ENCODE data around the gene REL.

Gene REL

GRCh38 chr2:60844105-60844504, 37.3 kb upstream of the REL start:
- ATAC-seq (ENCODE audit: insufficient read depth, low read depth) (no peak), DNase-seq (no peak)
- Histone ChIP-seq H3K79me2 (ENCODE audit: insufficient read depth, low read length) (no peaks in the 10 kb centered on the region), H2AFZ (ENCODE audit: low read depth, low read length) (no peak overlapping the region), H4K20me1 (ENCODE audit: insufficient read depth, low read length) (no peaks in the 10 kb centered on the region), H3K36me3 (ENCODE audit: insufficient read depth, low read length) (no peaks in the 10 kb centered on the region), H3K4me2 (ENCODE audit: insufficient read depth, low read length) (no peak overlapping the region), H3K4me1 (ENCODE audit: insufficient read depth, low read length) (no peaks in the 10 kb centered on the region), H3K4me3 (ENCODE audit: low read depth in 1 of 2, low read length in 2 of 2) (no peak overlapping the region), H3K27ac (ENCODE audit: low read length) (no peak overlapping the region), H3K27me3 (ENCODE audit: insufficient read depth, low read length, poor library complexity) (no peaks in the 10 kb centered on the region), H3K9ac (ENCODE audit: low read depth, low read length) (no peak overlapping the region), H3K9me3 (ENCODE audit: insufficient read depth, low read length, severe bottlenecking) (no peaks in the 10 kb centered on the region)
- TF ChIP-seq EZH2 (IDR thresholded peaks at IDR 0.05; ENCODE audit: borderline replicate concordance, low read depth, low read length, severe bottlenecking), result no peak
- TF ChIP-seq, protein P1, sequence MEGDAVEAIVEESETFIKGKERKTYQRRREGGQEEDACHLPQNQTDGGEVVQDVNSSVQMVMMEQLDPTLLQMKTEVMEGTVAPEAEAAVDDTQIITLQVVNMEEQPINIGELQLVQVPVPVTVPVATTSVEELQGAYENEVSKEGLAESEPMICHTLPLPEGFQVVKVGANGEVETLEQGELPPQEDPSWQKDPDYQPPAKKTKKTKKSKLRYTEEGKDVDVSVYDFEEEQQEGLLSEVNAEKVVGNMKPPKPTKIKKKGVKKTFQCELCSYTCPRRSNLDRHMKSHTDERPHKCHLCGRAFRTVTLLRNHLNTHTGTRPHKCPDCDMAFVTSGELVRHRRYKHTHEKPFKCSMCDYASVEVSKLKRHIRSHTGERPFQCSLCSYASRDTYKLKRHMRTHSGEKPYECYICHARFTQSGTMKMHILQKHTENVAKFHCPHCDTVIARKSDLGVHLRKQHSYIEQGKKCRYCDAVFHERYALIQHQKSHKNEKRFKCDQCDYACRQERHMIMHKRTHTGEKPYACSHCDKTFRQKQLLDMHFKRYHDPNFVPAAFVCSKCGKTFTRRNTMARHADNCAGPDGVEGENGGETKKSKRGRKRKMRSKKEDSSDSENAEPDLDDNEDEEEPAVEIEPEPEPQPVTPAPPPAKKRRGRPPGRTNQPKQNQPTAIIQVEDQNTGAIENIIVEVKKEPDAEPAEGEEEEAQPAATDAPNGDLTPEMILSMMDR (IDR thresholded peaks at IDR 0.05; ENCODE audit: borderline replicate concordance, extremely low read depth, low read length, poor library complexity, severe bottlenecking), result no peak

DNA sequence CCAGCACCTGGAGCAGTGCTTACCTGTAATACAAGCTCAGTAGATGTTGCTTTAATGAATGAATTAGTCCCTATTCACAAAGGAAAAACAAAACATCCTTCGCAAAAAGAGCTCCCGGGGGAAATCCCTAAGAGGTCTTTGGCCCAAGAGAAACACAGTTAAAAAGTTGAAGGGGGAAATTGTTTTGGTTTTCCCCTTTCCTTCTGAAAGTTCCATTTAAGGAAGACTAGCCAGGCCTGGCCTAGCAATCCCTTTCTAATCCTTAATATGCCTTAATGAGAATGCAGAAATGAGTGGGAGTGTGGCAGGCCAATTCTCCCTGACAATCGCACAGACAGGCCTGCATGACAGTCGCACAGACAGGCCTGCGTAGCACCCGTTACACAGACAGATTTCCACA, 33.5 kb upstream of the REL start:
- no peak overlapping the region for H3K4me2 ChIP-seq (ENCODE audit: insufficient read depth, low read length)
- no peak overlapping the region for H2AFZ ChIP-seq (ENCODE audit: low read depth, low read length)
- no peaks in the 10 kb centered on the region for H3K27me3 ChIP-seq (ENCODE audit: insufficient read depth, low read length, poor library complexity)
- no peak overlapping the region for H3K4me3 ChIP-seq (ENCODE audit: low read depth in 1 of 2, low read length in 2 of 2)
- DNase-seq, result no peak
- H3K36me3 ChIP-seq (ENCODE audit: insufficient read depth, low read length), result no peaks in the 10 kb centered on the region
- TF ChIP-seq, protein P1 (IDR thresholded peaks at IDR 0.05; ENCODE audit: borderline replicate concordance, extremely low read depth, low read length, poor library complexity, severe bottlenecking), result no peak
- no peak for TF ChIP-seq EZH2 (IDR thresholded peaks at IDR 0.05; ENCODE audit: borderline replicate concordance, low read depth, low read length, severe bottlenecking)
- no peak overlapping the region for H3K27ac ChIP-seq (ENCODE audit: low read length)
- H3K79me2 ChIP-seq (ENCODE audit: insufficient read depth, low read length), result no peaks in the 10 kb centered on the region
- H4K20me1 ChIP-seq (ENCODE audit: insufficient read depth, low read length), result no peaks in the 10 kb centered on the region
- H3K4me1 ChIP-seq (ENCODE audit: insufficient read depth, low read length), result no peaks in the 10 kb centered on the region
- H3K9ac ChIP-seq (ENCODE audit: low read depth, low read length), result no peak overlapping the region
- no peak for ATAC-seq (ENCODE audit: insufficient read depth, low read depth)
- H3K9me3 ChIP-seq (ENCODE audit: insufficient read depth, low read length, severe bottlenecking), result no peaks in the 10 kb centered on the region

GRCh38 chr2:60849187-60849586, 32.2 kb upstream of the REL start:
- ATAC-seq (ENCODE audit: insufficient read depth, low read depth), result no peak
- H3K9me3 ChIP-seq (ENCODE audit: insufficient read depth, low read length, severe bottlenecking), result no peaks in the 10 kb centered on the region
- no peak overlapping the region for H2AFZ ChIP-seq (ENCODE audit: low read depth, low read length)
- no peaks in the 10 kb centered on the region for H3K79me2 ChIP-seq (ENCODE audit: insufficient read depth, low read length)
- no peak for DNase-seq
- H4K20me1 ChIP-seq (ENCODE audit: insufficient read depth, low read length), result no peaks in the 10 kb centered on the region
- TF ChIP-seq, protein P1 (IDR thresholded peaks at IDR 0.05; ENCODE audit: borderline replicate concordance, extremely low read depth, low read length, poor library complexity, severe bottlenecking), result no peak
- no peak for TF ChIP-seq EZH2 (IDR thresholded peaks at IDR 0.05; ENCODE audit: borderline replicate concordance, low read depth, low read length, severe bottlenecking)
- H3K4me2 ChIP-seq (ENCODE audit: insufficient read depth, low read length), result no peak overlapping the region
- H3K4me3 ChIP-seq (ENCODE audit: low read depth in 1 of 2, low read length in 2 of 2), result no peak overlapping the region
- H3K9ac ChIP-seq (ENCODE audit: low read depth, low read length), result no peak overlapping the region
- H3K27me3 ChIP-seq (ENCODE audit: insufficient read depth, low read length, poor library complexity), result no peaks in the 10 kb centered on the region
- no peaks in the 10 kb centered on the region for H3K36me3 ChIP-seq (ENCODE audit: insufficient read depth, low read length)
- H3K4me1 ChIP-seq (ENCODE audit: insufficient read depth, low read length), result no peaks in the 10 kb centered on the region
- H3K27ac ChIP-seq (ENCODE audit: low read length), result no peak overlapping the region

Measured in DND-41 (cell line).